Spleen (tissue), 11 donors: ENCODE results near the gene HECW1. TPM values are rescaled to one million over a fixed set of nuclear protein-coding genes. Genes with fewer than 3 reads are reported as not detected.

Experiments
- DNase-seq: peaks from one replicate; pipeline ENCODE4 v3.0.0-alpha.2; 2020
- H3K27ac ChIP-seq, 8 donors: fragments of 200-600 bp; sonication (generic) in 7 of 8; 1 replicate in 4 of 8; 2 replicates in 4 of 8; pipeline versions ENCODE4 v1.5.0 to v1.8.0; 2016 to 2021; ENCODE audit warnings: inconsistent platforms in 4 of 8, mild to moderate bottlenecking in 4 of 8, moderate library complexity in 1 of 8
- H3K27me3 ChIP-seq, 7 donors: fragments of 200-600 bp; sonication (generic) in 6 of 7; replicated peaks in 1 of 7; 1 replicate in 4 of 7; 2 replicates in 3 of 7; pipeline versions ENCODE4 v1.5.0 to v1.8.0; 2016 to 2021; ENCODE audit warnings: inconsistent platforms in 3 of 7, mild to moderate bottlenecking in 1 of 7
- H3K36me3 ChIP-seq, 6 donors: fragments of 200-600 bp; sonication (generic) in 5 of 6; 1 replicate in 4 of 6; 2 replicates in 2 of 6; pipeline versions ENCODE4 v1.5.0 to v1.8.0; 2016 to 2021; ENCODE audit warnings: inconsistent platforms in 2 of 6
- H3K4me1 ChIP-seq, 6 donors: fragments of 200-600 bp; sonication (generic) in 5 of 6; 1 replicate in 3 of 6; 2 replicates in 3 of 6; pipeline versions ENCODE4 v1.5.0 to v1.8.0; 2016 to 2021; ENCODE audit warnings: inconsistent platforms in 3 of 6
- H3K4me3 ChIP-seq, 8 donors: fragments of 200-600 bp; sonication (generic) in 7 of 8; 1 replicate in 4 of 8; 2 replicates in 4 of 8; pipeline versions ENCODE4 v1.5.0 to v1.8.0; 2016 to 2021; ENCODE audit warnings: inconsistent platforms in 4 of 8, mild to moderate bottlenecking in 4 of 8, moderate library complexity in 2 of 8
- H3K9me3 ChIP-seq, 8 donors: fragments of 200-600 bp; sonication (generic) in 7 of 8; 1 replicate in 4 of 8; 2 replicates in 4 of 8; pipeline versions ENCODE4 v1.5.0 to v1.8.0; 2016 to 2021; ENCODE audit warnings: inconsistent platforms in 4 of 8
- CTCF ChIP-seq, 11 experiments: fragments of 200-600 bp in 7 of 11; fragments of 450-650 bp in 4 of 11; sonication (generic) in 4 of 11; IDR thresholded peaks in 8 of 11; conservative IDR thresholded peaks in 3 of 11; 1 replicate in 7 of 11; 2 replicates in 4 of 11; pipeline versions ENCODE4 v1.4.0 to v1.8.0; 2016 to 2021; ENCODE audit warnings: antibody characterized with exemption in 11 of 11, inconsistent platforms in 4 of 11, mild to moderate bottlenecking in 1 of 11
- POLR2A ChIP-seq, 3 donors: fragments of 450-650 bp; IDR thresholded peaks; one replicate each; pipeline ENCODE4 v1.5.1; 2017; ENCODE audit warnings: antibody characterized with exemption in 3 of 3, mild to moderate bottlenecking in 1 of 3
- POLR2AphosphoS5 ChIP-seq, 3 donors: sonication (generic); formaldehyde crosslinking; IDR thresholded peaks; one replicate each; pipeline ENCODE4 v1.5.1; 2017; ENCODE audit warnings: antibody characterized with exemption in 3 of 3
- WGBS, 5 donors: extraction: QIAGEN DNeasy Blood & Tissue Kit in 3 of 5; methylation state at CpG; one replicate each; pipeline versions ENCODE4 v1.1.5 to v1.1.7; 2013 to 2018; 5-methylcytosine and 5-hydroxymethylcytosine counted together
- intact Hi-C: fragments of 100-400 bp; cut with DNase I; formaldehyde crosslinking; loops from one replicate; pipeline ENCODE4 v1.15.0; 2023; ENCODE audit warnings: low total_unique reads
- polyA plus RNA-seq, 3 donors: library from polyadenylated mRNA; stranded (reverse); fragments of 200-250 nt; gene quantifications; one replicate each; pipeline ENCODE4 v1.2.1, GENCODE V29; 2013
- total RNA-seq, 7 donors: library from RNA; depleted of rRNA in 3 of 7; stranded (reverse); fragments of >200 nt in 3 of 7; fragmentation: NEBNext Ultra II Directional in 4 of 7; extraction: Animal tissue kit (Norgen Biotek cat#: 25700) in 4 of 7; gene quantifications; one replicate each; pipeline versions ENCODE4 v1.1.0 to v1.2.1, GENCODE V29; 2016 to 2021
- donor health status: healthy with polysubstance abuse.
- donor health status: DM: no; HTN: no; CAD: no; lungs with moderate emphysema.
- donor health status: DM: no; HTN: no; CAD: no.
- donor health status: Bipolar disorder and iron deficiency.
- donor health status: healthy.
- donor health status: DM: no; HTN: no; CAD: no.
- donor health status: DM: yes; HTN: yes; CAD: no.

The HECW1 gene
- total and polyA plus RNA-seq, 10 donors = 0.03 to 1.5 (median 0.40) TPM; not detected in 1

- TF ChIP-seq POLR2AphosphoS5 (IDR thresholded peaks at IDR 0.05) (no peak), CTCF (IDR thresholded peaks at IDR 0.05 in 8 of 11, conservative IDR thresholded peaks at IDR 0.05 in 3 of 11) (no peak), POLR2A (IDR thresholded peaks at IDR 0.05) (no peak)
- no peak overlapping the region for H3K4me3 ChIP-seq
- no peak for DNase-seq
- WGBS, 5 donors = 86 to 92% (median 87%) methylated on average over 6 of the region's 6 CpGs
- no peaks in the 10 kb centered on the region for H3K27me3 ChIP-seq
- no peaks in the 10 kb centered on the region for H3K36me3 ChIP-seq
- intact Hi-C loops = no loop called here
- no peaks in the 10 kb centered on the region for H3K9me3 ChIP-seq
- no peak overlapping the region for H3K27ac ChIP-seq
- no peaks in the 10 kb centered on the region for H3K4me1 ChIP-seq
Measured at GRCh38 chr7:43535810-43536585, 423.6 kb downstream of the HECW1 start.

GRCh38 chr7:43536773-43537172, 424.3 kb downstream of the HECW1 start:
- intact Hi-C loops = no loop called here
- Histone ChIP-seq H3K36me3 (no peaks in the 10 kb centered on the region), H3K9me3 (no peaks in the 10 kb centered on the region), H3K27me3 (no peaks in the 10 kb centered on the region), H3K4me1 (no peaks in the 10 kb centered on the region), H3K27ac (no peak overlapping the region), H3K4me3 (no peak overlapping the region)
- TF ChIP-seq CTCF (IDR thresholded peaks at IDR 0.05 in 8 of 11, conservative IDR thresholded peaks at IDR 0.05 in 3 of 11) (no peak), POLR2AphosphoS5 (IDR thresholded peaks at IDR 0.05) (no peak), POLR2A (IDR thresholded peaks at IDR 0.05) (no peak)
- DNase-seq = no peak
- WGBS, 5 donors = 87 to 97% (median 92%) methylated on average over 15 of the region's 15 CpGs

- no peaks in the 10 kb centered on the region for H3K27me3 ChIP-seq
- H3K4me1 ChIP-seq = no peaks in the 10 kb centered on the region
- intact Hi-C loops = no loop called here
- no peaks in the 10 kb centered on the region for H3K9me3 ChIP-seq
- no peak for TF ChIP-seq CTCF (IDR thresholded peaks at IDR 0.05 in 8 of 11, conservative IDR thresholded peaks at IDR 0.05 in 3 of 11)
- TF ChIP-seq POLR2A (IDR thresholded peaks at IDR 0.05) = no peak
- TF ChIP-seq POLR2AphosphoS5 (IDR thresholded peaks at IDR 0.05) = no peak
- no peak overlapping the region for H3K27ac ChIP-seq
- no peak overlapping the region for H3K4me3 ChIP-seq
- WGBS, 5 donors = 87 to 94% (median 91%) methylated on average over 9 of the region's 9 CpGs
- H3K36me3 ChIP-seq = no peaks in the 10 kb centered on the region
- DNase-seq = no peak
Measured at GRCh38 chr7:43537765-43538403, 425.4 kb downstream of the HECW1 start.

- intact Hi-C loops = no loop called here
- no peak for TF ChIP-seq POLR2A (IDR thresholded peaks at IDR 0.05)
- TF ChIP-seq POLR2AphosphoS5 (IDR thresholded peaks at IDR 0.05) = no peak
- no peak for TF ChIP-seq CTCF (IDR thresholded peaks at IDR 0.05 in 8 of 11, conservative IDR thresholded peaks at IDR 0.05 in 3 of 11)
- WGBS, 5 donors = 81 to 90% (median 88%) methylated on average over 4 of the region's 4 CpGs
- no peaks in the 10 kb centered on the region for H3K4me1 ChIP-seq
- DNase-seq = no peak
- no peaks in the 10 kb centered on the region for H3K36me3 ChIP-seq
- H3K27ac ChIP-seq = no peak overlapping the region
- H3K9me3 ChIP-seq = no peaks in the 10 kb centered on the region
- no peak overlapping the region for H3K4me3 ChIP-seq
- no peaks in the 10 kb centered on the region for H3K27me3 ChIP-seq
Measured at GRCh38 chr7:43538404-43538771, 425.9 kb downstream of the HECW1 start.
